Measurements from ENCODE around the gene RHEBL1. TPM values are rescaled to one million over a fixed set of nuclear protein-coding genes. Genes with fewer than 3 reads are reported as not detected.
A peak's percentile ranks its signal among the peaks of the same experiment; 100 is the strongest.
"Not testable (repeated sequence)": the region's sequence is repeated elsewhere in the genome, so short reads cannot be mapped to it uniquely, and the experiment has no call there.

RHEBL1 gene
- polyA plus RNA-seq, 12 donors = 1.0 to 2.2 (median 1.6) TPM; not detected in 2

- no peak for DNase-seq
These were observed 20.3 kb upstream of the RHEBL1 start for GRCh38 chr12:49089821-49090773.

- DNase-seq = no peak
These were observed 19.2 kb upstream of the RHEBL1 start for GRCh38 chr12:49088932-49089330.

GRCh38 chr12:49088150-49088931 lies 18.6 kb upstream of the RHEBL1 start:
- peak; percentile 85 for DNase-seq

- DNase-seq = no peak
These were observed 16.3 kb upstream of the RHEBL1 start for GRCh38 chr12:49086116-49086515.

- no peak for DNase-seq
These were observed 14.7 kb upstream of the RHEBL1 start for GRCh38 chr12:49084438-49084837.

- DNase-seq = no peak
These were observed 10.0 kb upstream of the RHEBL1 start for GRCh38 chr12:49079793-49080192.

GRCh38 chr12:49070971-49071370 lies 1.2 kb upstream of the RHEBL1 start:
- DNase-seq = no peak

- no peak for DNase-seq
These were observed 786 bp downstream of the RHEBL1 start for GRCh38 chr12:49068879-49069506.

- DNase-seq = no peak
These were observed 3.7 kb downstream of the RHEBL1 start for GRCh38 chr12:49066120-49066519.

- no peak for DNase-seq
These were observed 5.0 kb downstream of the RHEBL1 start for GRCh38 chr12:49064767-49065152.

GRCh38 chr12:49061916-49062315 lies 7.9 kb downstream of the RHEBL1 start:
- DNase-seq = not testable (repeated sequence)

- DNase-seq = no peak
These were observed 8.6 kb downstream of the RHEBL1 start for GRCh38 chr12:49061157-49061650.

- DNase-seq = peak; percentile 96
These were observed 9.3 kb downstream of the RHEBL1 start, which contains the start of gene KMT2D for GRCh38 chr12:49060237-49061156. TSS of gene KMT2D (minus strand) at chr12:49060794. CDS start at chr12:49055324, 5,470 bp downstream.

- DNase-seq = no peak
These were observed 10.2 kb downstream of the RHEBL1 start for GRCh38 chr12:49059299-49060171.

GRCh38 chr12:49059045-49059298 lies 10.8 kb downstream of the RHEBL1 start:
- no peak for DNase-seq

- DNase-seq = no peak
These were observed 11.3 kb downstream of the RHEBL1 start for GRCh38 chr12:49058366-49059044.

GRCh38 chr12:49057888-49058287 lies 11.9 kb downstream of the RHEBL1 start:
- DNase-seq = no peak

- peak; percentile 58 for DNase-seq
These were observed 13.6 kb downstream of the RHEBL1 start for GRCh38 chr12:49055978-49056754.

GRCh38 chr12:49055092-49055491 lies 14.7 kb downstream of the RHEBL1 start:
- DNase-seq = no peak

All from muscle of arm (tissue), 12 donors.